HG03439 (cell line): Measurements from ENCODE around the gene KLF2.
"Not testable (repeated sequence)": the region's sequence is repeated elsewhere in the genome, so short reads cannot be mapped to it uniquely, and the experiment has no call there.

Experiments used
- ATAC-seq: cut with Tn5 transposase; IDR thresholded peaks from one replicate; pipeline ENCODE4 v1.9.1; 2021; ENCODE audit warnings: mild to moderate bottlenecking, moderate library complexity; ENCODE audit not compliant: unreplicated experiment

The KLF2 gene

GRCh38 chr19:16324384-16325160 lies at the start of gene KLF2:
KLF2 (plus strand) TSS chr19:16324826; CDS start chr19:16324924, 98 bp downstream.
- ATAC-seq = peak; percentile 59

GRCh38 chr19:16280306-16280705 lies 44.3 kb upstream of the KLF2 start:
- ATAC-seq = no peak

GRCh38 chr19:16281743-16282142 lies 42.9 kb upstream of the KLF2 start:
- ATAC-seq = no peak

- no peak for ATAC-seq
These were observed 41.2 kb upstream of the KLF2 start for GRCh38 chr19:16283210-16284061.

GRCh38 chr19:16284505-16284904 lies 40.1 kb upstream of the KLF2 start:
- no peak for ATAC-seq

GRCh38 chr19:16285079-16285478 lies 39.5 kb upstream of the KLF2 start:
- not testable (repeated sequence) for ATAC-seq

- no peak for ATAC-seq
These were observed 38.7 kb upstream of the KLF2 start for GRCh38 chr19:16285769-16286498.

GRCh38 chr19:16288544-16288943 lies 36.1 kb upstream of the KLF2 start:
- no peak for ATAC-seq

- no peak for ATAC-seq
These were observed 35.0 kb upstream of the KLF2 start for GRCh38 chr19:16289594-16289993.

GRCh38 chr19:16290692-16291091 lies 33.9 kb upstream of the KLF2 start:
- ATAC-seq = no peak

- no peak for ATAC-seq
These were observed 31.2 kb upstream of the KLF2 start for GRCh38 chr19:16293118-16294091.

GRCh38 chr19:16295057-16295456 lies 29.6 kb upstream of the KLF2 start:
- no peak for ATAC-seq

GRCh38 chr19:16296713-16297112 lies 27.9 kb upstream of the KLF2 start:
- no peak for ATAC-seq

GRCh38 chr19:16297575-16298178 lies 26.9 kb upstream of the KLF2 start:
- ATAC-seq = no peak

- no peak for ATAC-seq
These were observed 26.3 kb upstream of the KLF2 start for GRCh38 chr19:16298334-16298733.

- ATAC-seq = no peak
These were observed 22.5 kb upstream of the KLF2 start for GRCh38 chr19:16301999-16302694.

GRCh38 chr19:16303755-16304154 lies 20.9 kb upstream of the KLF2 start:
- ATAC-seq = no peak

GRCh38 chr19:16304511-16304910 lies 20.1 kb upstream of the KLF2 start:
- ATAC-seq = not testable (repeated sequence)

- ATAC-seq = not testable (repeated sequence)
These were observed 19.6 kb upstream of the KLF2 start for GRCh38 chr19:16305060-16305459.
